Measurements from ENCODE around the gene SUSD1. TPM values are rescaled to one million over a fixed set of nuclear protein-coding genes. Genes with fewer than 3 reads are reported as not detected.

Gene SUSD1
- total and polyA plus RNA-seq, 2 experiments from 2014 or later: 18.5 to 30.5 TPM

- peak overlapping the region; percentile 96 for H2AFZ ChIP-seq
Observed at GRCh38 chr9:112175796-112176315, 759 bp upstream of the SUSD1 start.

GRCh38 chr9:112174222-112174964 lies 704 bp downstream of the SUSD1 start:
- Histone ChIP-seq H3K9me3 (ENCODE audit: low read depth) (no peaks in the 10 kb centered on the region), H3K27me3 (no peaks in the 10 kb centered on the region), H3K4me1 (ENCODE audit: insufficient read depth) (peaks cover 33% of the 10 kb centered on the region), H3K79me2 (peaks cover 41% of the 10 kb centered on the region), H3K9me2 (replicated peaks; ENCODE audit: insufficient read depth) (no peaks in the 10 kb centered on the region), H3K36me3 (replicated peaks; ENCODE audit: insufficient read depth, low read depth) (no peaks in the 10 kb centered on the region), H3K4me3 (peak overlapping the region; percentile 77), H4K20me1 (ENCODE audit: insufficient read depth, poor library complexity, severe bottlenecking) (no peaks in the 10 kb centered on the region), H3K4me2 (peak overlapping the region; percentile 79), H2AFZ (peak overlapping the region; percentile 90), H3K27ac (peak overlapping the region; percentile 91)
- WGBS (ENCODE audit: low lambda C conversion rate, missing lambda C conversion rate): 9% methylated on average over 18 of the region's 42 CpGs
- TF ChIP-seq EZH2 (IDR thresholded peaks at IDR 0.05; ENCODE audit: borderline replicate concordance) (no peak), EZH2phosphoT487 (IDR thresholded peaks at IDR 0.05; ENCODE audit: low read depth, severe bottlenecking, unreplicated experiment) (no peak)
- TF ChIP-seq, protein P1, sequence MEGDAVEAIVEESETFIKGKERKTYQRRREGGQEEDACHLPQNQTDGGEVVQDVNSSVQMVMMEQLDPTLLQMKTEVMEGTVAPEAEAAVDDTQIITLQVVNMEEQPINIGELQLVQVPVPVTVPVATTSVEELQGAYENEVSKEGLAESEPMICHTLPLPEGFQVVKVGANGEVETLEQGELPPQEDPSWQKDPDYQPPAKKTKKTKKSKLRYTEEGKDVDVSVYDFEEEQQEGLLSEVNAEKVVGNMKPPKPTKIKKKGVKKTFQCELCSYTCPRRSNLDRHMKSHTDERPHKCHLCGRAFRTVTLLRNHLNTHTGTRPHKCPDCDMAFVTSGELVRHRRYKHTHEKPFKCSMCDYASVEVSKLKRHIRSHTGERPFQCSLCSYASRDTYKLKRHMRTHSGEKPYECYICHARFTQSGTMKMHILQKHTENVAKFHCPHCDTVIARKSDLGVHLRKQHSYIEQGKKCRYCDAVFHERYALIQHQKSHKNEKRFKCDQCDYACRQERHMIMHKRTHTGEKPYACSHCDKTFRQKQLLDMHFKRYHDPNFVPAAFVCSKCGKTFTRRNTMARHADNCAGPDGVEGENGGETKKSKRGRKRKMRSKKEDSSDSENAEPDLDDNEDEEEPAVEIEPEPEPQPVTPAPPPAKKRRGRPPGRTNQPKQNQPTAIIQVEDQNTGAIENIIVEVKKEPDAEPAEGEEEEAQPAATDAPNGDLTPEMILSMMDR (IDR thresholded peaks at IDR 0.05; ENCODE audit: poor library complexity): no peak
- peak; percentile 87 for DNase-seq (ENCODE audit: low spot score)

More at GRCh38 chr9:112175796-112176315, 759 bp upstream of the SUSD1 start:
- Histone ChIP-seq H3K36me3 (replicated peaks; ENCODE audit: insufficient read depth, low read depth) (no peaks in the 10 kb centered on the region), H4K20me1 (ENCODE audit: insufficient read depth, poor library complexity, severe bottlenecking) (no peaks in the 10 kb centered on the region), H3K4me3 (peak overlapping the region; percentile 77), H3K27ac (peak overlapping the region; percentile 91), H3K4me1 (ENCODE audit: insufficient read depth) (peaks cover 20% of the 10 kb centered on the region), H3K9me3 (ENCODE audit: low read depth) (no peaks in the 10 kb centered on the region), H3K27me3 (no peaks in the 10 kb centered on the region), H3K79me2 (peaks cover 34% of the 10 kb centered on the region), H3K9me2 (replicated peaks; ENCODE audit: insufficient read depth) (no peaks in the 10 kb centered on the region), H3K4me2 (peak overlapping the region; percentile 79)
- DNase-seq (ENCODE audit: low spot score): no peak
- WGBS (ENCODE audit: low lambda C conversion rate, missing lambda C conversion rate): 57% methylated on average over 17 of the region's 17 CpGs
- no peak for TF ChIP-seq EZH2phosphoT487 (IDR thresholded peaks at IDR 0.05; ENCODE audit: low read depth, severe bottlenecking, unreplicated experiment)
- no peak for TF ChIP-seq EZH2 (IDR thresholded peaks at IDR 0.05; ENCODE audit: borderline replicate concordance)
- TF ChIP-seq, protein P1 (IDR thresholded peaks at IDR 0.05; ENCODE audit: poor library complexity): no peak

- Histone ChIP-seq H3K4me2 (peak overlapping the region; percentile 79), H3K79me2 (peaks cover 41% of the 10 kb centered on the region), H3K27me3 (no peaks in the 10 kb centered on the region), H3K9me3 (ENCODE audit: low read depth) (no peaks in the 10 kb centered on the region), H3K4me1 (ENCODE audit: insufficient read depth) (peaks cover 40% of the 10 kb centered on the region), H2AFZ (no peak overlapping the region), H4K20me1 (ENCODE audit: insufficient read depth, poor library complexity, severe bottlenecking) (no peaks in the 10 kb centered on the region), H3K36me3 (replicated peaks; ENCODE audit: insufficient read depth, low read depth) (no peaks in the 10 kb centered on the region), H3K27ac (peak overlapping the region; percentile 91), H3K9me2 (replicated peaks; ENCODE audit: insufficient read depth) (no peaks in the 10 kb centered on the region), H3K4me3 (no peak overlapping the region)
- no peak for DNase-seq (ENCODE audit: low spot score)
- WGBS (ENCODE audit: low lambda C conversion rate, missing lambda C conversion rate): 81% methylated on average over 17 of the region's 18 CpGs
- TF ChIP-seq, protein P1 (IDR thresholded peaks at IDR 0.05; ENCODE audit: poor library complexity): no peak
- TF ChIP-seq EZH2 (IDR thresholded peaks at IDR 0.05; ENCODE audit: borderline replicate concordance) (no peak), EZH2phosphoT487 (IDR thresholded peaks at IDR 0.05; ENCODE audit: low read depth, severe bottlenecking, unreplicated experiment) (no peak)
Observed at GRCh38 chr9:112173489-112174221, 1.4 kb downstream of the SUSD1 start.
